HL-60 (cell line): ENCODE measurements around the gene KIF26B.

ENCODE experiments used
- DNase-seq, 2 experiments: peaks; one replicate each; pipeline ENCODE4 v3.0.0-alpha.2; 2010 to 2020; ENCODE audit warnings: low read depth in 1 of 2, low spot score in 1 of 2
- H3K27ac ChIP-seq: fragments of 250-450 bp; sonication (Bioruptor Pico); replicated peaks from 2 replicates; pipeline ENCODE4 v1.5.1; 2020; ENCODE audit warnings: mild to moderate bottlenecking, moderate library complexity
- H3K27me3 ChIP-seq: fragments of 250-450 bp; sonication (Bioruptor Pico); 2 replicates; pipeline ENCODE4 v1.5.1; 2021; ENCODE audit warnings: mild to moderate bottlenecking, moderate library complexity; ENCODE audit not compliant: insufficient read depth, poor library complexity, severe bottlenecking
- H3K4me3 ChIP-seq: replicated peaks from 2 replicates; pipeline ENCODE4 v1.5.1; 2011; ENCODE audit warnings: mild to moderate bottlenecking, control low read depth, low read length; ENCODE audit not compliant: insufficient read depth
- GABPA ChIP-seq: IDR thresholded peaks from 2 replicates; pipeline ENCODE4 v1.6.1; 2012; ENCODE audit warnings: low read depth
- POLR2AphosphoS5 ChIP-seq: IDR thresholded peaks from 2 replicates; pipeline ENCODE4 v1.6.1; 2012; ENCODE audit warnings: low read depth
- SPI1 ChIP-seq: IDR thresholded peaks from 2 replicates; pipeline ENCODE4 v1.6.1; 2012; ENCODE audit warnings: low read depth, mild to moderate bottlenecking, borderline replicate concordance
- TF ChIP-seq, protein P1 (sequence below): IDR thresholded peaks from one replicate; pipeline ENCODE4 v1.5.1; 2011; ENCODE audit warnings: low read length, control low read depth, inconsistent platforms; ENCODE audit not compliant: insufficient read depth
- TF ChIP-seq, protein P2 (sequence below): IDR thresholded peaks from 2 replicates; pipeline ENCODE4 v1.6.1; 2012; ENCODE audit warnings: low read depth; ENCODE audit not compliant: insufficient replicate concordance

The KIF26B gene

DNA sequence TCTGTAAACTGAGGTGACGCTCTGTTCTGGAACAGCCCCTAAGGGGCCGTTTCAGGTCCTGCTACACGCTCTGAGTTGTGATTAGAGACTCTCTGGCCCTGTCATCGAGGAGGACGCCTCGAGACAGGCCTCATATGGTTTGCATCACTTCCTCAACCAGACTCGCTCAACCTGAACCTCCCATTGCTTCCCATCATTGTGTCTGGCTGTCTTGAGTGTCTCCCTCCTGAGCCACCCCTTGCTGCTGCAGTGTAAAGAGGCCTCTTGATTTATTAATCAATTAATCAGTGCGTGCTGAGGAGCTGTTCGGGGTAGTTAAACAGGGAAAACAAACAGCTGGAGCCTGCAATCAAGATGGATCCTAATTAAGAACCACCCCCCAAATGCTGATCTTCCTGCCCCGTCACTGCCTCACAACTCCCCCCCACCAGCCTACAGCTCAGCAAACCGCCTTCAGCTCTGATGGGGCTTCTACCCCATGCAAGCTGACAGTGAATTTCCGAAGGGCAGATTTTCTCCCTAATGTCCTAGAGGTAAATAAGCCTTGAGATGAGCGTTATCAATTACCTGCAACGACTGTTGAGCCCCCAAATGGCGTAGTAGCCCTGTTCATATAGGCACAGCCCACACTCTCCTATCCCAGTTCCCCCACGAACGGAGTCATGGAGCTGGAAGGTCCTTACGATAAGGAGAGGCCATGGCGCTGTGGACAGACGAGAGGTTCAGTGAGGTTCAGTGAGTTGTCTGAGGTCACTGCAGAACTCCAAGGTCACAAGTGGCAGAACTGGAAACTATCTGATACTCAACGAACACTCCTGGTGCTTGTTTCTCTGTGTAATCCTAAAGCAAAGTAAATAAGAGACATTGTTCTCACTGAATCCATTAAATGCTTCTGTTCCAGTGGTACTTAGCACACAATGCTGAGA is 210.6 kb downstream of the KIF26B start:
- TF ChIP-seq POLR2AphosphoS5, result no peak
- TF ChIP-seq, protein P1, sequence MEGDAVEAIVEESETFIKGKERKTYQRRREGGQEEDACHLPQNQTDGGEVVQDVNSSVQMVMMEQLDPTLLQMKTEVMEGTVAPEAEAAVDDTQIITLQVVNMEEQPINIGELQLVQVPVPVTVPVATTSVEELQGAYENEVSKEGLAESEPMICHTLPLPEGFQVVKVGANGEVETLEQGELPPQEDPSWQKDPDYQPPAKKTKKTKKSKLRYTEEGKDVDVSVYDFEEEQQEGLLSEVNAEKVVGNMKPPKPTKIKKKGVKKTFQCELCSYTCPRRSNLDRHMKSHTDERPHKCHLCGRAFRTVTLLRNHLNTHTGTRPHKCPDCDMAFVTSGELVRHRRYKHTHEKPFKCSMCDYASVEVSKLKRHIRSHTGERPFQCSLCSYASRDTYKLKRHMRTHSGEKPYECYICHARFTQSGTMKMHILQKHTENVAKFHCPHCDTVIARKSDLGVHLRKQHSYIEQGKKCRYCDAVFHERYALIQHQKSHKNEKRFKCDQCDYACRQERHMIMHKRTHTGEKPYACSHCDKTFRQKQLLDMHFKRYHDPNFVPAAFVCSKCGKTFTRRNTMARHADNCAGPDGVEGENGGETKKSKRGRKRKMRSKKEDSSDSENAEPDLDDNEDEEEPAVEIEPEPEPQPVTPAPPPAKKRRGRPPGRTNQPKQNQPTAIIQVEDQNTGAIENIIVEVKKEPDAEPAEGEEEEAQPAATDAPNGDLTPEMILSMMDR, result no peak
- TF ChIP-seq, protein P2, sequence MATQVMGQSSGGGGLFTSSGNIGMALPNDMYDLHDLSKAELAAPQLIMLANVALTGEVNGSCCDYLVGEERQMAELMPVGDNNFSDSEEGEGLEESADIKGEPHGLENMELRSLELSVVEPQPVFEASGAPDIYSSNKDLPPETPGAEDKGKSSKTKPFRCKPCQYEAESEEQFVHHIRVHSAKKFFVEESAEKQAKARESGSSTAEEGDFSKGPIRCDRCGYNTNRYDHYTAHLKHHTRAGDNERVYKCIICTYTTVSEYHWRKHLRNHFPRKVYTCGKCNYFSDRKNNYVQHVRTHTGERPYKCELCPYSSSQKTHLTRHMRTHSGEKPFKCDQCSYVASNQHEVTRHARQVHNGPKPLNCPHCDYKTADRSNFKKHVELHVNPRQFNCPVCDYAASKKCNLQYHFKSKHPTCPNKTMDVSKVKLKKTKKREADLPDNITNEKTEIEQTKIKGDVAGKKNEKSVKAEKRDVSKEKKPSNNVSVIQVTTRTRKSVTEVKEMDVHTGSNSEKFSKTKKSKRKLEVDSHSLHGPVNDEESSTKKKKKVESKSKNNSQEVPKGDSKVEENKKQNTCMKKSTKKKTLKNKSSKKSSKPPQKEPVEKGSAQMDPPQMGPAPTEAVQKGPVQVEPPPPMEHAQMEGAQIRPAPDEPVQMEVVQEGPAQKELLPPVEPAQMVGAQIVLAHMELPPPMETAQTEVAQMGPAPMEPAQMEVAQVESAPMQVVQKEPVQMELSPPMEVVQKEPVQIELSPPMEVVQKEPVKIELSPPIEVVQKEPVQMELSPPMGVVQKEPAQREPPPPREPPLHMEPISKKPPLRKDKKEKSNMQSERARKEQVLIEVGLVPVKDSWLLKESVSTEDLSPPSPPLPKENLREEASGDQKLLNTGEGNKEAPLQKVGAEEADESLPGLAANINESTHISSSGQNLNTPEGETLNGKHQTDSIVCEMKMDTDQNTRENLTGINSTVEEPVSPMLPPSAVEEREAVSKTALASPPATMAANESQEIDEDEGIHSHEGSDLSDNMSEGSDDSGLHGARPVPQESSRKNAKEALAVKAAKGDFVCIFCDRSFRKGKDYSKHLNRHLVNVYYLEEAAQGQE, result no peak
- TF ChIP-seq GABPA, result no peak
- no peak for TF ChIP-seq SPI1
- no peak for DNase-seq
- H3K4me3 ChIP-seq, result no peak overlapping the region
- H3K27me3 ChIP-seq, result no peaks in the 10 kb centered on the region
- no peak overlapping the region for H3K27ac ChIP-seq

DNA sequence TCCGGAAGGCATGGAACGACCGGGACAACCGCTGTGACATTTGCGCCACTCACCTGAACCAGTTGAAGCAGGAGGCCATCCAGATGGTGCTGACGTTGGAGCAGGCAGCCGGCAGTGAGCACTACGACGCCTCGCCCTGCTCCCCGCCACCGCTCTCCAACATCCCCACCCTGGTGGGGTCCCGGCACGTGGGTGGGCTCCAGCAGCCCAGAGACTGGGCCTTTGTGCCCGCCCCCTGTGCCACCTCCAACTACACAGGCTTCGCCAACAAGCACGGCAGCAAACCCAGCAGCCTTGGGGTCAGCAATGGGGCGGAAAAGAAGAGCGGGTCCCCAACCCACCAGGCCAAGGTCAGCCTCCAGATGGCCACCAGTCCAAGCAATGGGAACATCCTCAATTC is 212.1 kb downstream of the KIF26B start:
- Histone ChIP-seq H3K27me3 (no peaks in the 10 kb centered on the region), H3K4me3 (no peak overlapping the region), H3K27ac (no peak overlapping the region)
- TF ChIP-seq POLR2AphosphoS5 (no peak), SPI1 (no peak), GABPA (no peak)
- TF ChIP-seq, protein P2, result no peak
- TF ChIP-seq, protein P1, result no peak
- DNase-seq, result no peak

DNA sequence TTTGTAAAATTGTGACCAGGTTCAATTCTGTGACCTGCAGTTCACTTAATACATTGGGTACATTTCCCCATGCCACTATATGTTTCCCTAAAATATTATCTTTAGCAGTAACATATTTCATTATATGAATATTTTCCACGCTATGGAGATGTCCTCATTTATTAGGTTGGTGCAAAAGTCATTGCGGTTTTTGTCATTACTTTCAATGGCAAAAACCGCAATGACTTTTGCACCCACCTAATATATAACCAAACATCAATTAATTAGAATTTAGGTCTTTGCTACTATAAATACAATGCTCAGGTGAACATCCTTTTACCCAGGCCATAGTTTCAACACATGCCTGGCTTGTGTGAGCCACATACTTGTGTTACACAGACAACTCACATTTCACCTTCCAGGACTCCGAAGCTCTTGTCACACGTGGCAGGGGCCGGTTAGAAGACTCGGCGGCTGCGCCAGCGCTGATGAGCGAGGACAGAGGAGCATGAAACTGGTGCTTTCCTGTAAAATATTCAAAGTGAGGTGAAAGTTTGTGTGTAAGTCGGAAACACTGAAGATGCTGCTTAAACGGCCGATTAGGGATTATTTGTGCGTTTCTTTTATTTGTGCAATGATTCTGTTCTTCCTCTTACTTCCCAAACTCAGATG is 215.5 kb downstream of the KIF26B start:
- DNase-seq, result no peak
- H3K27ac ChIP-seq, result no peak overlapping the region
- H3K4me3 ChIP-seq, result no peak overlapping the region
- H3K27me3 ChIP-seq, result no peaks in the 10 kb centered on the region
- TF ChIP-seq POLR2AphosphoS5 (no peak), SPI1 (no peak), GABPA (no peak)
- TF ChIP-seq, protein P2, result no peak
- TF ChIP-seq, protein P1, result no peak
